K562 (cell line): ENCODE measurements around the gene SH3D21. TPM values are rescaled to one million over a fixed set of nuclear protein-coding genes. Genes with fewer than 3 reads are reported as not detected.
A peak's percentile ranks its signal among the peaks of the same experiment; 100 is the strongest.

Experiments used
- CHCHD3 ChIP-seq: fragments of 250-450 bp; sonication (Bioruptor Pico); IDR thresholded peaks from 2 replicates; pipeline ENCODE4 v2.1.2; 2022; ENCODE audit warnings: mild to moderate bottlenecking
- CHD4 ChIP-seq: fragments of 200-600 bp; sonication (generic); IDR thresholded peaks from 3 replicates; pipeline ENCODE4 v1.6.1; 2012; ENCODE audit warnings: low read depth, mild to moderate bottlenecking, mixed read lengths, low read length, inconsistent platforms; ENCODE audit not compliant: insufficient read depth, insufficient replicate concordance, poor library complexity, severe bottlenecking
- CREM ChIP-seq: IDR thresholded peaks from 2 replicates; pipeline ENCODE4 v1.6.1; 2014; ENCODE audit warnings: antibody characterized with exemption, low read depth
- IRF2 ChIP-seq: sonication (generic); formaldehyde crosslinking; IDR thresholded peaks from 2 replicates; pipeline ENCODE4 v1.8.1; 2022; ENCODE audit warnings: mild to moderate bottlenecking, missing genetic modification reagents
- MYBL2 ChIP-seq, 2 experiments: fragments of 450-650 bp in 1 of 2; sonication (generic) in 1 of 2; formaldehyde crosslinking in 1 of 2; IDR thresholded peaks; 2 replicates each; pipeline versions ENCODE4 v1.6.1 to v1.8.1; 2017 to 2022; ENCODE audit warnings: borderline replicate concordance in 1 of 2, inconsistent platforms in 1 of 2, low read depth in 1 of 2, mild to moderate bottlenecking in 1 of 2, missing genetic modification reagents in 1 of 2, moderate library complexity in 1 of 2
- POLR2H ChIP-seq: IDR thresholded peaks from 2 replicates; pipeline ENCODE4 v1.6.1; 2016; ENCODE audit warnings: missing genetic modification characterization, low read depth, mild to moderate bottlenecking, control low read depth, missing compliant biosample characterization, moderate library complexity
- RBM22 ChIP-seq: fragments of 200-400 bp; formaldehyde crosslinking; IDR thresholded peaks from 2 replicates; pipeline ENCODE4 v1.6.1; 2018; ENCODE audit warnings: low read length, low read depth; ENCODE audit not compliant: poor library complexity, severe bottlenecking
- ZNF143 ChIP-seq: sonication (generic); formaldehyde crosslinking; IDR thresholded peaks from 2 replicates; pipeline ENCODE4 v1.9.0; 2022; ENCODE audit warnings: mild to moderate bottlenecking, missing genetic modification reagents
- ZNF263 ChIP-seq: sonication (generic); formaldehyde crosslinking; IDR thresholded peaks from 2 replicates; pipeline ENCODE4 v1.8.0; 2022; ENCODE audit warnings: mild to moderate bottlenecking, missing genetic modification reagents, borderline replicate concordance
- ZNF274 ChIP-seq: IDR thresholded peaks from 2 replicates; pipeline ENCODE4 v1.6.1; 2011; ENCODE audit warnings: low read depth, mild to moderate bottlenecking, low read length, moderate library complexity, borderline replicate concordance
- ZNF41 ChIP-seq: fragments of 250-450 bp; sonication (Bioruptor Pico); conservative IDR thresholded peaks from 2 replicates; pipeline ENCODE4 v1.4.0; 2020; ENCODE audit warnings: mild to moderate bottlenecking
- polyA plus RNA-seq, 8 experiments: library from polyadenylated mRNA; depleted of rRNA in 4 of 8; stranded (reverse) in 5 of 8; unstranded in 3 of 8; fragments of >200 nt; fragmentation: Nextera tagmentation in 2 of 8; fragmentation: Illumina TruSeq in 1 of 8; extraction: Ambion mirVana in 2 of 8; extraction: Trizol in 1 of 8; gene quantifications; 2 replicates each; pipeline versions ENCODE4 v1.2.1 to v1.2.3, GENCODE V29; 2011 to 2014; ENCODE audit warnings: inconsistent platforms in 1 of 8, missing spikeins in 1 of 8
- total RNA-seq, 7 experiments: library from RNA; depleted of rRNA in 6 of 7; stranded (reverse); fragments of >200 nt in 6 of 7; fragmentation: Illumina TruSeq in 2 of 7; extraction: Trizol in 2 of 7; gene quantifications; 2 replicates each; pipeline versions ENCODE4 v1.2.1 to v1.2.3, GENCODE V29; 2011 to 2021; ENCODE audit warnings: low replicate concordance in 1 of 7
- TF ChIP-seq, protein P1 (sequence below): fragments of 150-350 bp; conservative IDR thresholded peaks from 2 replicates; pipeline ENCODE4 v1.6.1; 2014; ENCODE audit warnings: low read length
- TF ChIP-seq, protein P2 (sequence below): fragments of 450-650 bp; IDR thresholded peaks from 2 replicates; pipeline ENCODE4 v1.6.1; 2016; ENCODE audit warnings: low read depth
- TF ChIP-seq, protein P3 (sequence below): fragments of 450-650 bp; formaldehyde crosslinking; IDR thresholded peaks from 2 replicates; pipeline ENCODE4 v1.4.0; 2020; ENCODE audit warnings: mild to moderate bottlenecking, moderate library complexity

Gene SH3D21
- total and polyA plus RNA-seq, 9 of the 15 experiments (the other 6 are each of a cell fraction or from before 2014, with no cell fraction given), result 0.01 to 4.7 (median 1.8) TPM

DNA sequence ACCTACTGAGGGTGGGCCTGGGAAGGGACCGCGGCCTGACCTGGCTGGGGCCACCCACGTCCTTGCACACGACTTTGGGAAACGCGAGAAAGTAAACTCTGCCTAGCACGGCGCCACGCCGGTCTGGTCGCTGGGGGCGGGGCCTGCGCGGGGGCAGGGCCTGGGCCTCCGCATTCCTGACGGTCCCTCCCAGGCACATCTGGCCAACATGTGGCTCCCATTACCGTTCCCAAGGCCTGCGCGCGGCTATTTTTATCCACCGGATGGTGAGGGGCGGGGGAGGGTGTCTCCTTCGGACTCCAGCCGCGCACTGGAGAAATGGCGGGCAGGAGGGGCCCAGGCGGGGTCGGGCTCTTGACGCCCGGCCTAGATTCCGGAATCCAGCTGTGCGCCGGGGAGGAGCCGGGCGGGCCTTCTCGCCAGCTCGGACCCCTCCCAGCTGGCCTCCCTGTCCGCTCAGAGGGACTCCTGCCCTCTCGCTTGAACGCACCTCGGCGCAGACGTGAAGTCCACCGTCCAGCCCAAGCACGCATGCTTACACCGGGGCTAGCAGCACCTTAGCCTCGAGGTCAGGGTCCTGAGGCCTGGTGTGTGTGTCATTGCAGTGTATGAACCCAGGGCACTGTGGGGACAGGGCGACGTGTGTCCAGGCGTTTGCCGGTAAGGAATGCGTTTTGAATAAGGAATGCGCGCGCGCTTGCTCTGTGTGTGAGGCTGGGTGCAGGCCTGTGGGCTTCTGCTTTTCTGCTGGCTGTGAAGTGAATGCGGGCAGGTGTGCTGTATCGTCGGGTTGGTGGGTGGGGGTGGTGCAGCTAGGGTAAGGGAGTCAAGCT lies 15.2 kb downstream of the SH3D21 start (continued):
- TF ChIP-seq, protein P1, sequence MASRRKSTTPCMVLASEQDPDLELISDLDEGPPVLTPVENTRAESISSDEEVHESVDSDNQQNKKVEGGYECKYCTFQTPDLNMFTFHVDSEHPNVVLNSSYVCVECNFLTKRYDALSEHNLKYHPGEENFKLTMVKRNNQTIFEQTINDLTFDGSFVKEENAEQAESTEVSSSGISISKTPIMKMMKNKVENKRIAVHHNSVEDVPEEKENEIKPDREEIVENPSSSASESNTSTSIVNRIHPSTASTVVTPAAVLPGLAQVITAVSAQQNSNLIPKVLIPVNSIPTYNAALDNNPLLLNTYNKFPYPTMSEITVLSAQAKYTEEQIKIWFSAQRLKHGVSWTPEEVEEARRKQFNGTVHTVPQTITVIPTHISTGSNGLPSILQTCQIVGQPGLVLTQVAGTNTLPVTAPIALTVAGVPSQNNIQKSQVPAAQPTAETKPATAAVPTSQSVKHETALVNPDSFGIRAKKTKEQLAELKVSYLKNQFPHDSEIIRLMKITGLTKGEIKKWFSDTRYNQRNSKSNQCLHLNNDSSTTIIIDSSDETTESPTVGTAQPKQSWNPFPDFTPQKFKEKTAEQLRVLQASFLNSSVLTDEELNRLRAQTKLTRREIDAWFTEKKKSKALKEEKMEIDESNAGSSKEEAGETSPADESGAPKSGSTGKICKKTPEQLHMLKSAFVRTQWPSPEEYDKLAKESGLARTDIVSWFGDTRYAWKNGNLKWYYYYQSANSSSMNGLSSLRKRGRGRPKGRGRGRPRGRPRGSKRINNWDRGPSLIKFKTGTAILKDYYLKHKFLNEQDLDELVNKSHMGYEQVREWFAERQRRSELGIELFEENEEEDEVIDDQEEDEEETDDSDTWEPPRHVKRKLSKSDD, result no peak
- TF ChIP-seq IRF2 (no peak), ZNF41 (CRISPR knock-in tag) (no peak), RBM22 (no peak), POLR2H (tag) (no peak), CREM (peak; percentile 70), ZNF274 (no peak), CHCHD3 (CRISPR knock-in tag) (no peak), ZNF143 (peak; percentile 68), CHD4 (no peak), MYBL2 (IDR thresholded peaks at IDR 0.05; ENCODE audit: low read depth) (no peak), MYBL2 (CRISPR knock-in tag; IDR thresholded peaks at IDR 0.05; ENCODE audit: borderline replicate concordance) (no peak), ZNF263 (CRISPR knock-in tag) (peak; percentile 84; the same call in 1 of the 2 replicates)
- TF ChIP-seq, protein P2, sequence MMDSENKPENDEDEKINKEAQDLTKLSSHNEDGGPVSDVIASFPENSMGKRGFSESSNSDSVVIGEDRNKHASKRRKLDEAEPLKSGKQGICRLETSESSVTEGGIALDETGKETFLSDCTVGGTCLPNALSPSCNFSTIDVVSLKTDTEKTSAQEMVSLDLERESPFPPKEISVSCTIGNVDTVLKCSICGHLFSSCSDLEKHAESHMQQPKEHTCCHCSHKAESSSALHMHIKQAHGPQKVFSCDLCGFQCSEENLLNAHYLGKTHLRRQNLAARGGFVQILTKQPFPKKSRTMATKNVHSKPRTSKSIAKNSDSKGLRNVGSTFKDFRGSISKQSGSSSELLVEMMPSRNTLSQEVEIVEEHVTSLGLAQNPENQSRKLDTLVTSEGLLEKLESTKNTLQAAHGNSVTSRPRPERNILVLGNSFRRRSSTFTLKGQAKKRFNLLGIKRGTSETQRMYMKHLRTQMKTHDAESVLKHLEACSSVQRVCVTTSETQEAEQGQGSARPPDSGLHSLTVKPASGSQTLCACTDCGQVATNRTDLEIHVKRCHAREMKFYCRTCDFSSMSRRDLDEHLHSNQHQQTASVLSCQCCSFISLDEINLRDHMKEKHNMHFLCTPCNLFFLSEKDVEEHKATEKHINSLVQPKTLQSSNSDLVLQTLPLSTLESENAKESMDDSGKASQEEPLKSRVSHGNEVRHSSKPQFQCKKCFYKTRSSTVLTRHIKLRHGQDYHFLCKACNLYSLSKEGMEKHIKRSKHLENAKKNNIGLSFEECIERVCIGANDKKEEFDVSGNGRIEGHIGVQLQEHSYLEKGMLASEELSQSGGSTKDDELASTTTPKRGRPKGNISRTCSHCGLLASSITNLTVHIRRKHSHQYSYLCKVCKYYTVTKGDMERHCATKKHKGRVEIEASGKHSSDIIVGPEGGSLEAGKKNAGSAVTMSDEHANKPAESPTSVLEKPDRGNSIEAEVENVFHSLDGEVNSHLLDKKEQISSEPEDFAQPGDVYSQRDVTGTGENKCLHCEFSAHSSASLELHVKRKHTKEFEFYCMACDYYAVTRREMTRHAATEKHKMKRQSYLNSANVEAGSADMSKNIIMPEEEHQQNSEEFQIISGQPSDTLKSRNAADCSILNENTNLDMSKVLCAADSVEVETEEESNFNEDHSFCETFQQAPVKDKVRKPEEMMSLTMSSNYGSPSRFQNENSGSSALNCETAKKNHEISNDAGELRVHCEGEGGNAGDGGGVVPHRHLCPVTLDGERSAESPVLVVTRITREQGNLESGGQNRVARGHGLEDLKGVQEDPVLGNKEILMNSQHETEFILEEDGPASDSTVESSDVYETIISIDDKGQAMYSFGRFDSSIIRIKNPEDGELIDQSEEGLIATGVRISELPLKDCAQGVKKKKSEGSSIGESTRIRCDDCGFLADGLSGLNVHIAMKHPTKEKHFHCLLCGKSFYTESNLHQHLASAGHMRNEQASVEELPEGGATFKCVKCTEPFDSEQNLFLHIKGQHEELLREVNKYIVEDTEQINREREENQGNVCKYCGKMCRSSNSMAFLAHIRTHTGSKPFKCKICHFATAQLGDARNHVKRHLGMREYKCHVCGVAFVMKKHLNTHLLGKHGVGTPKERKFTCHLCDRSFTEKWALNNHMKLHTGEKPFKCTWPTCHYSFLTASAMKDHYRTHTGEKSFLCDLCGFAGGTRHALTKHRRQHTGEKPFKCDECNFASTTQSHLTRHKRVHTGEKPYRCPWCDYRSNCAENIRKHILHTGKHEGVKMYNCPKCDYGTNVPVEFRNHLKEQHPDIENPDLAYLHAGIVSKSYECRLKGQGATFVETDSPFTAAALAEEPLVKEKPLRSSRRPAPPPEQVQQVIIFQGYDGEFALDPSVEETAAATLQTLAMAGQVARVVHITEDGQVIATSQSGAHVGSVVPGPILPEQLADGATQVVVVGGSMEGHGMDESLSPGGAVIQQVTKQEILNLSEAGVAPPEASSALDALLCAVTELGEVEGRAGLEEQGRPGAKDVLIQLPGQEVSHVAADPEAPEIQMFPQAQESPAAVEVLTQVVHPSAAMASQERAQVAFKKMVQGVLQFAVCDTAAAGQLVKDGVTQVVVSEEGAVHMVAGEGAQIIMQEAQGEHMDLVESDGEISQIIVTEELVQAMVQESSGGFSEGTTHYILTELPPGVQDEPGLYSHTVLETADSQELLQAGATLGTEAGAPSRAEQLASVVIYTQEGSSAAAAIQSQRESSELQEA, result no peak
- TF ChIP-seq, protein P3, sequence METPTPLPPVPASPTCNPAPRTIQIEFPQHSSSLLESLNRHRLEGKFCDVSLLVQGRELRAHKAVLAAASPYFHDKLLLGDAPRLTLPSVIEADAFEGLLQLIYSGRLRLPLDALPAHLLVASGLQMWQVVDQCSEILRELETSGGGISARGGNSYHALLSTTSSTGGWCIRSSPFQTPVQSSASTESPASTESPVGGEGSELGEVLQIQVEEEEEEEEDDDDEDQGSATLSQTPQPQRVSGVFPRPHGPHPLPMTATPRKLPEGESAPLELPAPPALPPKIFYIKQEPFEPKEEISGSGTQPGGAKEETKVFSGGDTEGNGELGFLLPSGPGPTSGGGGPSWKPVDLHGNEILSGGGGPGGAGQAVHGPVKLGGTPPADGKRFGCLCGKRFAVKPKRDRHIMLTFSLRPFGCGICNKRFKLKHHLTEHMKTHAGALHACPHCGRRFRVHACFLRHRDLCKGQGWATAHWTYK (CRISPR knock-in tag), result peak; percentile 82; the same call in 1 of the 2 replicates
